Measurements from ENCODE around the gene ROR2. TPM values are rescaled to one million over a fixed set of nuclear protein-coding genes. Genes with fewer than 3 reads are reported as not detected.

Gene ROR2
- total and polyA plus RNA-seq, 2 donors (not counting 3 experiments of a cell fraction or from before 2014, with no cell fraction given) = not detected

- no peak for FAIRE-seq
These were observed 41.8 kb downstream of the ROR2 start for GRCh38 chr9:91908293-91908623.

More at GRCh38 chr9:91908293-91908623, 41.8 kb downstream of the ROR2 start:
- intact Hi-C loops (cut with micrococcal nuclease) = no loop called here
- Histone ChIP-seq H3K9ac (replicated peaks; ENCODE audit: extremely low read depth, insufficient read depth, low read length) (no peak overlapping the region), H3K9me3 (replicated peaks; ENCODE audit: control insufficient read depth, insufficient read depth, low read length) (no peaks in the 10 kb centered on the region), H3K4me3 (replicated peaks in 1 of 3; ENCODE audit: insufficient read depth in 1 of 3, low read depth in 1 of 3, low read length in 3 of 3) (no peak overlapping the region), H3K27ac (ENCODE audit: insufficient read depth, low read depth, low read length) (no peak overlapping the region), H3K4me1 (ENCODE audit: control insufficient read depth, extremely low read depth, insufficient read depth, low read length) (no peaks in the 10 kb centered on the region), H3K27me3 (ENCODE audit: control insufficient read depth in 2 of 2, insufficient read depth in 2 of 2, low read length in 2 of 2) (no peaks in the 10 kb centered on the region), H3K79me2 (ENCODE audit: control insufficient read depth, insufficient read depth, low read length) (no peaks in the 10 kb centered on the region), H4K20me1 (replicated peaks; ENCODE audit: control insufficient read depth, extremely low read depth, insufficient read depth, low read length) (no peaks in the 10 kb centered on the region), H3K4me2 (ENCODE audit: insufficient read depth, low read length) (no peak overlapping the region), H3K36me3 (ENCODE audit: control insufficient read depth in 2 of 2, extremely low read depth in 1 of 2, insufficient read depth in 2 of 2, low read length in 2 of 2) (no peaks in the 10 kb centered on the region), H2AFZ (ENCODE audit: low read depth, low read length) (no peak overlapping the region), H3K9me1 (replicated peaks; ENCODE audit: control insufficient read depth, extremely low read depth, insufficient read depth, low read length) (no peaks in the 10 kb centered on the region)
- dilution Hi-C loops (cut with MboI; ENCODE audit: extremely low pct_ligation_motif_present, low sequenced_read_pairs) = no loop called here
- POLR2A ChIA-PET = no interaction called here
- no peak for TF ChIP-seq EZH2 (IDR thresholded peaks at IDR 0.05; ENCODE audit: borderline replicate concordance, low read depth, low read length, severe bottlenecking)
- no peak for TF ChIP-seq CTCF (IDR thresholded peaks at IDR 0.05; ENCODE audit: extremely low read depth in 1 of 2, insufficient read depth in 1 of 2, low read depth in 1 of 2, low read length in 2 of 2)
- no peak for TF ChIP-seq MAX (IDR thresholded peaks at IDR 0.05; ENCODE audit: insufficient read depth, insufficient read length)
- TF ChIP-seq MYC (IDR thresholded peaks at IDR 0.05; ENCODE audit: low read depth, low read length) = no peak
- TF ChIP-seq GATA2 (IDR thresholded peaks at IDR 0.05; ENCODE audit: insufficient read depth, insufficient read length, low read depth, low read length) = no peak
- TF ChIP-seq FOS (IDR thresholded peaks at IDR 0.05; ENCODE audit: borderline replicate concordance, insufficient read depth, low read length) = no peak
- no peak for TF ChIP-seq POLR2AphosphoS5 (IDR thresholded peaks at IDR 0.05; ENCODE audit: insufficient read depth, low read depth, low read length)
- TF ChIP-seq POLR2A (IDR thresholded peaks at IDR 0.05; ENCODE audit: low read depth, low read length) = no peak
- TF ChIP-seq JUN (IDR thresholded peaks at IDR 0.05; ENCODE audit: borderline replicate concordance, insufficient read depth, insufficient read length, low read depth) = no peak
- BruUV-seq (replicated peaks) = no TSS peak
- DNase-seq (ENCODE audit: low read depth, low spot score) = no peak
- CTCF ChIA-PET = no interaction called here

All from endothelial cell of umbilical vein (primary cell).